DMS114 treated with DMSO at 0.1 percent for 48 hours (cell line): ENCODE results near the gene NUP133.
"Not testable (repeated sequence)": the region's sequence is repeated elsewhere in the genome, so short reads cannot be mapped to it uniquely, and the experiment has no call there.

Experiments
- DNase-seq: peaks from one replicate; lab custom pipeline; 2025; ENCODE audit not compliant: unreplicated experiment; lab: John Stamatoyannopoulos, UW

Gene NUP133

DNA sequence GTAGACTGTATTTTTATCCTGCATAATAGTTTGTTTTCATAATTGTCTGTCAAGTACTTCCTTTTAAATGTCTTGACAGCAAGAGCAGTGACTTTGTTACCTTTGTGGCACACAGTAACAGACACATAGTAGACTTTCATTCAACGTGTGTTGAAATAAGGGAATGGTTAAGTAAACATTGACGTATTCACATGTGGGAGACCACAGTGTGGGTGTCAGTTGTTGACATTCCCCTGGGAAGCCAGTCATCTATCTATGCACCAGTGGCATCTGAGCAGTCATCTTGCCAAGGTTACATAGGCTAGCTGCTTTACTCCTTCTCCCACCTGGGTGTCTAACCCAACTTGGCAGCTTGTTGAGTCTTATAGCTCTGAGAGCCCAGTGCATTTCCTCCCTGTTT is 1.4 kb upstream of the NUP133 start:
- DNase-seq = no peak

DNA sequence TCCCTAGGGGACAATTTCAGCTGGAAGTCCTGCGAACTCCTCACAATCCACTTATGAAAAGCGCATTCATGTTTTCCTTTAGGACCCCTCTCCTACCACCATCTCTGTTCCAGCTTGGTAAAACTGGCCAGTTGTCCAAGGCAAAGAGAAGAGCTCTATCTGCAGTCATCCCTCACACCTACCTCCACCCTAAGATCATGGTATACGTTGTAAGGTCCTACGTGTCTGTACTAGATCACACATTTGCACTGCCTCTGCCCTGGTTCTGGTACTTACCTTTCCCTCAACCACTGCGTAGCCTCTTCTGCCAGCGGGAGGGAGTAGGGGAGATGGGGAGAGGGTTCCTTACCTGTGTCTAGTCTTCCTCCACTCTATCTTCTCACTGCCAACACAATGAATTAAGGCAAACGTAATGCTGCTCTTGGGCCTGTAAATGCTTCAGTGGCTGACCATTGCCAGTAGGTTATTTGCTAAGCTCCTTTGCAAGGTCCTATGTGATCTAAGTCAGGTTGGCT is 739 bp upstream of the NUP133 start:
- DNase-seq = no peak

- no peak for DNase-seq
These were observed 639 bp downstream of the NUP133 start for GRCh38 chr1:229507502-229507901.

DNA sequence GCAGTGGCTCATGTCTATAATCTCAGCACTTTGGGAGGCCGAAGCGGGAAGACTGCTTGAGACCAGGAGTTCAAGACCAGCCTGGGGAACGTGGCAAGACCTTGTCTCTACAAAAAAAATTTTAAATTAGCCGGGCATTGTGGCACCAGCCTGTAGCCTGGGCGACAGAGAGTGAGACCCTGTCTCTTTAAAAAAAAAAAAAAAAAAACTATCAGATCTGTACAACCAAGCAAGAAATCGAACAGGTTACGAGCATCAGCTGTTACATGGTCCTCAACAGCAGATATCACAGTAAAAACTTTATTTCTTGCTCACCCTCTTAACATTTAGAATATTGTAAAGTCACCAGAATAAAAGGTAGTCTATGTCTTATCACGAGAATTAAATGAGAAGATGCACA is 1.5 kb downstream of the NUP133 start:
- no peak for DNase-seq

DNA sequence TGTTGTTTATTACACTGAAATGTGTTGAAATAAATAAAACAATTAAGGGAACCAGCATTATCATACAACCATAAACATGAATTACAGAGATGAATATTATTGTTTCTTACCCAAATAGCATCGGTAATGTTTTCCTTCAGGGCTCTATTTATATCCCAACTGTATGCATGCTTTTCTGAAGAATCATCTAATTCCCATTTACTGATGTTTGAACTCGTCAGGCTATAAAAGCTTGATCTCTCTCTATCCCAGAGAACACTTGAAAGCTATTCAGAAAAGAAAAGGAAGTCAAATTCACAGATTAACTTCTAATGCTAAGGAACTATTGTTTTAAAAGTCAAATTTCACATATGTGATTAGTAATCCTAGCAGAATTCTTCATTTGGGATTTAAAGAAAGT is 12.4 kb downstream of the NUP133 start:
- no peak for DNase-seq

DNA sequence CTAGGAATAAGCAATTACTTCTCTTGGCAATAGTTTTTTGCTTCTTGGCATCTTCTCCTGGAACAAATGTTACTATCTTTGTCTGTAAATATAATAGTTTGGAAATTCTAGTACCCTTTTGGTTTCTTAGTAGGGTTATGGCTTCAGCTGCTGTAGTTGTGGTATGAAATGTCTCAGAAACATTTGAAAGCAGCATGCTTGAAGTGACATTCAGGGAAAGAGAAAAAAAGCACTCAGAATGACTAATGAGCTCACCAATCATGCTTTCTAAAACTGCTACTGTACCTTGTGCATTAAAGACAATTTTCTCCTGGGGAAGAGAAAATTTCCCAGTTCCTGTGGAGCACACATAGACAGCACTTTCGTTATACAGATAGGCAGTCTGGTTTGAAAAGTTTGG is 21.0 kb downstream of the NUP133 start:
- DNase-seq = no peak

- DNase-seq = no peak
These were observed 22.8 kb downstream of the NUP133 start for GRCh38 chr1:229485318-229485717.

- DNase-seq = no peak
These were observed 25.6 kb downstream of the NUP133 start for GRCh38 chr1:229482511-229482910.

DNA sequence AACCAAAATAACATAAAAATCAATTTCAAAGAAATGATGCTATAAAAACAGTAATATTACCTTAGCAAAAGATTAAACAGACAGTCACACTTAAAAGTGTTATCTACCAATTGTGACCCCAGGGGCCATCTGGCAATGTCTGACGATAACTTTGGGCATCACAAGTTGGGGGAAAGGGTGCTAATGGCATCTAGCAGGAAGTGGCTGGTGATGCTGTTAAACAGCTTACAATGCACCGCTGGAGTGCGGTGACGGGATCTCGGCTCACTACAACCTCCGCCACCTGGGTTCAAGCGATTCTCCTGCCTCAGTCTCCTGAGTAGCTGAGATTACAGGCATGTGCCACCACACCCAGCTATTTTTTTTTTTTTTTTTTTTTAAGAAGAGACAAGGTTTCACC is 27.6 kb downstream of the NUP133 start:
- no peak for DNase-seq

- DNase-seq = no peak
These were observed 28.3 kb downstream of the NUP133 start for GRCh38 chr1:229479660-229480399.

DNA sequence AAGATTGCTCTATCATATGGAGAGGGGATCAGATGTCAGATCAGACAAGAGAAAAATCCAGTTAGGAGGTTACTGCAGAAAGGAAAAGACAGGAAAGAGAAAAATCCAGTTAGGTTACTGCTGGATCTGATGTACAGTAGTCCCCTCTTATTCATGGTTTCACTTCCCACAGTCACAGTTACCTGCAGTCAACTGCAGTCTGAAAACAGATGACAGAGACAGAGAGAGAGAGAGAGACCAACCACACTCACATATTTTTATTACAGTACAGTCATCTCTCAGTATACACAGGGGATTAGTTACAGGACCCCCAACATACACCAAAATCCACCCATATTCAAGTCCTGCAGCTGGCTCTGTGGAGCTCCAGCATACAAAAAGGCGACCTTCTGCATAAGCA is 29.3 kb downstream of the NUP133 start:
- no peak for DNase-seq

GRCh38 chr1:229475859-229476258 is 32.3 kb downstream of the NUP133 start:
- DNase-seq = not testable (repeated sequence)

GRCh38 chr1:229474509-229474908 is 33.6 kb downstream of the NUP133 start:
- no peak for DNase-seq

DNA sequence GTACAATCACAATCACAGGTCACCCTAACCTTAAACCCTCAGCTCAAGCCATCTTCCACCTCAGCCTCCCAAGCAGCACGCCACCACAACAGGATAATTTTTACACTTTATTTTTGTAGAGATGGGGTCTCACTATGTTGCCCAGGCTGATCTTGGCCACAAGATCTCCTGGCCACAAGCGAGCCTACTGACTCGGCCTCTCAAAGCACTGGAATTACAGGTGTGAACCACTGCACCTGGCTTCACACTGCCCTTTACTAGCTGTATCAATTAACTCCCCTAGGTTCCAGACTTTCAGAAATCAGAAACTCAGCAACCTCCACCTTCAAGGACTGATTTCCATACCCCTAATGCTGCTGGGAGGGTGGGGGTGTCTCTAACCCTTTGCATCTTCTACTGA is 37.0 kb downstream of the NUP133 start:
- no peak for DNase-seq

DNA sequence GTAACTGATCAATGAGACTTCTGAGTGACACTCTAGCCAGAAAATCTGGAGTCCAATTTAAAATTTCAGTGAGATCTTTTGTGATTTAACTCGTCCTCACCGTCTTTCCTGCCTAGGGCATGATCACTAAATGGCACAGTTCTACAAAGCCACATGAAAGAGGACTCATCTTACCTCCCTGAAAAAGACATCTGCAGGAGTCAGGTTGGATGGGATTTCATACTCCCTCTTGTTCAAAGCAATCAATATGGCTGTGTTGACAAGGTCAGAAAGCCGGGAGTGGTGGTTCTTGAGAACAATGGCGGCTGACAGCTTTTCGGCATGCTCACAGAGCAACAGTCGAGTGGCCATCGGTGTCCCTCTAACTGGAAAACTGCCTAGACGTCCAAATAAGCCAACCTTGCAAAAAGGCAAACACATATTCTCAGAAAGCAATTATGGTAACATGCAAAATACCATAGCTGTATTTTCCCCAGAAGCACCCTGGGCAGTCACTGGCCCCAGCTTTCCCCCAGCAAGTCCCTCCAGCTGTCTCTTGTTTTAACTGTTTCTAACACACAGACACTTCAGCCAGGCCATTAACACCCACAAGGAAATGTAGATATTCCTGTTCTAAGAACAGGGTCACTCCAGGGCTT is 37.6 kb downstream of the NUP133 start:
- no peak for DNase-seq

DNA sequence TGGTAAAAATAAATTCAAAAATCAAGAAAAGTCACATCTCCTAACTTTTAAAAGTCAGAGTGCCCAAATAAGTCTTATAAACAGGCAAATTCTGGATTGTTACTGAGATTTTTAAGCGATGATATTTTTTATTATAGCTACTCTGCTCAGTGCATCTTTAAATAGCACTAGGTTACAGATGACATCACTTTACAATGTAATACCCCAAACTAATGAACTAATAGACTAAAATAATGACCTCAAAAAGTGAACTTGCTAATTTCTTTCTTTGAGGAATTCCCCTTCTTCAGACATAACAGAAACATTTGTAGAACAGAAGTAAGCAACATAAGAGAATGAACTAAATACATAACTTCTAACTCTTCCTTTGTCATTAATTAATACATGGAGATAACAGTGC is 41.3 kb downstream of the NUP133 start:
- DNase-seq = no peak

GRCh38 chr1:229464672-229465071 is 43.5 kb downstream of the NUP133 start:
- no peak for DNase-seq

GRCh38 chr1:229461032-229461668 is 47.0 kb downstream of the NUP133 start:
- DNase-seq = no peak

GRCh38 chr1:229459815-229460214 is 48.3 kb downstream of the NUP133 start:
- DNase-seq = no peak

GRCh38 chr1:229457436-229457835 is 50.7 kb downstream of the NUP133 start:
- no peak for DNase-seq

DNA sequence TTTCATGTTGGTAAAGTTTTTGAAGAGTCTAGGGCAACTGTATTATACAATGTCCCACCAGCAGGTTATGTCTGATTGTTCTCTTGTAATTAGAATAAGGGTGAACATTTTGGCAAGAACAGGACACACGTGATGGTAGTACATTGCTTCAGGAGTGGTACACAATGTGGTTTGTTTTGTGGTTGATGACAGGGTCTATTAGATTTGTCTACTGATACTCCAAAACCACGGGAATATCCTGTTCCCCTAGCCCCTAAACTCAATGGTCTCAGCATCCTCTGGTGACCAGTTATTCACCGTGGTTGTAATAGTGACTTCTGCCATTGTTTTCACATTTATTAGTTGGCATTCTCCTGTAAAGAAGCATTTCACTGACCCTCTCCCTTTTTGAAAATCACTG is 52.1 kb downstream of the NUP133 start:
- no peak for DNase-seq

- DNase-seq = no peak
These were observed 54.1 kb downstream of the NUP133 start for GRCh38 chr1:229454056-229454455.
